ENCODE measurements around the gene HMGN5.

The HMGN5 gene

DNA sequence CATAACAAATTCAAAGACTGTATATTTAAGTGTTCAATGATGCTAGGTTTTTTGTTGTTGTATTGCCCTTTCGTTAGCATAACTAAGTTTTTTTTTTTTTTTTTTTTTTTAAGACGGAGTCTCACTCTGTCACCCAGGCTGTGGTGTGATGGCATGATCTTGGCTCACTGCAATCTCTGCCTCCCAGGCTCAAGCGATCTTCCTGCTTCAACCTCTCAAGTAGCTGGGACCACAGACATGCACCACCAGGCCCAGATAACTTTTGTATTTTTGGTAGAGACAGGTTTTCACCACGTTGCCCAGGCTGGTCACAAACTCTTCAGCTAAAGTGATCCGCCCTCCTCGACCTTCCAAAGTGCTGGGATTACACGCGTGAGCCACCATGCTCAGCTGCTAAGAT lies 7.2 kb upstream of the HMGN5 start:
- Histone ChIP-seq H3K4me3 (ENCODE audit: low read length) (no peak overlapping the region), H3K36me3 (ENCODE audit: control insufficient read depth, low read length) (peaks cover 26% of the 10 kb centered on the region), H3K4me2 (ENCODE audit: low read length) (no peak overlapping the region), H3K79me2 (ENCODE audit: control insufficient read depth, low read length) (peaks cover 56% of the 10 kb centered on the region), H3K9me3 (ENCODE audit: control insufficient read depth, insufficient read depth, low read length) (no peaks in the 10 kb centered on the region), H4K20me1 (ENCODE audit: control insufficient read depth, insufficient read depth, low read depth, low read length) (no peaks in the 10 kb centered on the region), H3K27ac (ENCODE audit: low read depth, low read length) (no peak overlapping the region), H3K4me1 (ENCODE audit: control insufficient read depth, low read length) (peaks cover 23% of the 10 kb centered on the region), H3F3A (ENCODE audit: control insufficient read depth, insufficient read depth) (no peaks in the 10 kb centered on the region), H3K9me2 (replicated peaks; ENCODE audit: control insufficient read depth, low read length) (no peaks in the 10 kb centered on the region), H3K27me3 (ENCODE audit: control insufficient read depth, low read length) (no peaks in the 10 kb centered on the region)
- no peak for TF ChIP-seq EZH2phosphoT487 (IDR thresholded peaks at IDR 0.05; ENCODE audit: borderline replicate concordance, low read length)
- TF ChIP-seq, protein P1, sequence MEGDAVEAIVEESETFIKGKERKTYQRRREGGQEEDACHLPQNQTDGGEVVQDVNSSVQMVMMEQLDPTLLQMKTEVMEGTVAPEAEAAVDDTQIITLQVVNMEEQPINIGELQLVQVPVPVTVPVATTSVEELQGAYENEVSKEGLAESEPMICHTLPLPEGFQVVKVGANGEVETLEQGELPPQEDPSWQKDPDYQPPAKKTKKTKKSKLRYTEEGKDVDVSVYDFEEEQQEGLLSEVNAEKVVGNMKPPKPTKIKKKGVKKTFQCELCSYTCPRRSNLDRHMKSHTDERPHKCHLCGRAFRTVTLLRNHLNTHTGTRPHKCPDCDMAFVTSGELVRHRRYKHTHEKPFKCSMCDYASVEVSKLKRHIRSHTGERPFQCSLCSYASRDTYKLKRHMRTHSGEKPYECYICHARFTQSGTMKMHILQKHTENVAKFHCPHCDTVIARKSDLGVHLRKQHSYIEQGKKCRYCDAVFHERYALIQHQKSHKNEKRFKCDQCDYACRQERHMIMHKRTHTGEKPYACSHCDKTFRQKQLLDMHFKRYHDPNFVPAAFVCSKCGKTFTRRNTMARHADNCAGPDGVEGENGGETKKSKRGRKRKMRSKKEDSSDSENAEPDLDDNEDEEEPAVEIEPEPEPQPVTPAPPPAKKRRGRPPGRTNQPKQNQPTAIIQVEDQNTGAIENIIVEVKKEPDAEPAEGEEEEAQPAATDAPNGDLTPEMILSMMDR (IDR thresholded peaks at IDR 0.05; ENCODE audit: low read depth, low read length, poor library complexity, severe bottlenecking), result no peak

DNA sequence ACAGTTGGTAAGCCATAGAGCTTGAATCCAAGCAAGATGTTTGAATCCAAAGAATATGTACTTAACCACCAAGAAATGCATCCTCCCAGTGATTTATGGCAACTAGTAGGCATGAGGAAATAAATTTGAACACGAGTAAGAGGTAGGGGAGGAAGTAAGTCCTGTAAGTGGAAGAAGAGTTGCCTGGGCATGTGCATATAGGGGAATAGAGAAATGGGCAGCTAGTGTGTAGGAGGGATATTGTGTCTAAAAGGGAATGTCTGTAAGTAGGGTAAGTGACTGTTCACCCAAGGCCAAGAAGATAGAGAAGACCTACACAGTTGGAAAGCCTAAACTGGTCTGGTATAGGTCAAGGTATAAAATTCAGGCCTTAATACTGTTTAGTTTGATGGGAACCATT lies 4.8 kb upstream of the HMGN5 start:
- TF ChIP-seq, protein P1 (IDR thresholded peaks at IDR 0.05; ENCODE audit: low read depth, low read length, poor library complexity, severe bottlenecking), result no peak
- H3K4me2 ChIP-seq (ENCODE audit: low read length), result peak overlapping the region; percentile 6; the same call in 1 of the 2 replicates
- peaks cover 6% of the 10 kb centered on the region for H3F3A ChIP-seq (ENCODE audit: control insufficient read depth, insufficient read depth)
- H3K4me3 ChIP-seq (ENCODE audit: low read length), result no peak overlapping the region
- H3K27ac ChIP-seq (ENCODE audit: low read depth, low read length), result no peak overlapping the region
- H3K36me3 ChIP-seq (ENCODE audit: control insufficient read depth, low read length), result peaks cover 28% of the 10 kb centered on the region
- no peaks in the 10 kb centered on the region for H3K27me3 ChIP-seq (ENCODE audit: control insufficient read depth, low read length)
- H3K9me3 ChIP-seq (ENCODE audit: control insufficient read depth, insufficient read depth, low read length), result no peaks in the 10 kb centered on the region
- peaks cover 76% of the 10 kb centered on the region for H3K79me2 ChIP-seq (ENCODE audit: control insufficient read depth, low read length)
- H3K9me2 ChIP-seq (replicated peaks; ENCODE audit: control insufficient read depth, low read length), result no peaks in the 10 kb centered on the region
- H3K4me1 ChIP-seq (ENCODE audit: control insufficient read depth, low read length), result peaks cover 28% of the 10 kb centered on the region
- no peaks in the 10 kb centered on the region for H4K20me1 ChIP-seq (ENCODE audit: control insufficient read depth, insufficient read depth, low read depth, low read length)

GRCh38 chrX:81205551-81205950 lies 3.8 kb upstream of the HMGN5 start:
- no peak for TF ChIP-seq EZH2phosphoT487 (IDR thresholded peaks at IDR 0.05; ENCODE audit: borderline replicate concordance, low read length)
- TF ChIP-seq, protein P1 (IDR thresholded peaks at IDR 0.05; ENCODE audit: low read depth, low read length, poor library complexity, severe bottlenecking), result no peak
- Histone ChIP-seq H3K4me1 (ENCODE audit: control insufficient read depth, low read length) (peaks cover 35% of the 10 kb centered on the region), H3K27me3 (ENCODE audit: control insufficient read depth, low read length) (no peaks in the 10 kb centered on the region), H3K79me2 (ENCODE audit: control insufficient read depth, low read length) (peaks cover 73% of the 10 kb centered on the region), H4K20me1 (ENCODE audit: control insufficient read depth, insufficient read depth, low read depth, low read length) (no peaks in the 10 kb centered on the region), H3F3A (ENCODE audit: control insufficient read depth, insufficient read depth) (peaks cover 13% of the 10 kb centered on the region), H3K27ac (ENCODE audit: low read depth, low read length) (no peak overlapping the region), H3K9me3 (ENCODE audit: control insufficient read depth, insufficient read depth, low read length) (no peaks in the 10 kb centered on the region), H3K4me3 (ENCODE audit: low read length) (peak overlapping the region; percentile 49), H3K4me2 (ENCODE audit: low read length) (peak overlapping the region; percentile 39), H3K36me3 (ENCODE audit: control insufficient read depth, low read length) (peaks cover 25% of the 10 kb centered on the region), H3K9me2 (replicated peaks; ENCODE audit: control insufficient read depth, low read length) (no peaks in the 10 kb centered on the region)

DNA sequence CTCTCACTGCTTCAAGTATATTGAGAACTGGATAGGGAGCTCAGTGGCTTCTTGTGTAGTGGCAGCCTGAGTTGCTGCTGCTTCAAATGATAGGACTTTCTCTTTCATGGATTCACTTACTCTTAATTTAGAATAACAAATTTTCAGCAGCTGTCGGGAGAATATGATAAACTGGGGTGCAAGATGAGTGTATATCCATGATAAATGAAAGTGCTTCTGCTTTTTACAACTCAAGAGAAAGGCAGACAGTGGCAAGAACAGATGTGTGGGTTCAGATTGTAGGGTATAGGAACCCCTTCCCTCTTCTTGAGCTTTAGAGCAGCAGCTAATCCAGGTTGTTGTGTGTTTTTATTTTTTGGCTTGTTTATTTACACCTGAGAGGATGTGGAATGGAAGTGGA lies 1.2 kb upstream of the HMGN5 start:
- H3K36me3 ChIP-seq (ENCODE audit: control insufficient read depth, low read length), result peaks cover 24% of the 10 kb centered on the region
- H3K27me3 ChIP-seq (ENCODE audit: control insufficient read depth, low read length), result no peaks in the 10 kb centered on the region
- no peaks in the 10 kb centered on the region for H3K9me2 ChIP-seq (replicated peaks; ENCODE audit: control insufficient read depth, low read length)
- peaks cover 58% of the 10 kb centered on the region for H3K79me2 ChIP-seq (ENCODE audit: control insufficient read depth, low read length)
- peak overlapping the region; percentile 92 for H3K4me3 ChIP-seq (ENCODE audit: low read length)
- H3K27ac ChIP-seq (ENCODE audit: low read depth, low read length), result peak overlapping the region; percentile 97
- H4K20me1 ChIP-seq (ENCODE audit: control insufficient read depth, insufficient read depth, low read depth, low read length), result no peaks in the 10 kb centered on the region
- peaks cover 13% of the 10 kb centered on the region for H3F3A ChIP-seq (ENCODE audit: control insufficient read depth, insufficient read depth)
- H3K4me1 ChIP-seq (ENCODE audit: control insufficient read depth, low read length), result peaks cover 42% of the 10 kb centered on the region
- H3K4me2 ChIP-seq (ENCODE audit: low read length), result peak overlapping the region; percentile 78
- no peaks in the 10 kb centered on the region for H3K9me3 ChIP-seq (ENCODE audit: control insufficient read depth, insufficient read depth, low read length)
- no peak for TF ChIP-seq EZH2phosphoT487 (IDR thresholded peaks at IDR 0.05; ENCODE audit: borderline replicate concordance, low read length)
- TF ChIP-seq, protein P1 (IDR thresholded peaks at IDR 0.05; ENCODE audit: low read depth, low read length, poor library complexity, severe bottlenecking), result no peak
